GM19455 (cell line): Measurements from ENCODE around the gene OR5K2.

ENCODE experiments used
- ATAC-seq: cut with Tn5 transposase; IDR thresholded peaks from one replicate; pipeline ENCODE4 v1.9.1; 2021; ENCODE audit not compliant: unreplicated experiment

OR5K2 gene

DNA sequence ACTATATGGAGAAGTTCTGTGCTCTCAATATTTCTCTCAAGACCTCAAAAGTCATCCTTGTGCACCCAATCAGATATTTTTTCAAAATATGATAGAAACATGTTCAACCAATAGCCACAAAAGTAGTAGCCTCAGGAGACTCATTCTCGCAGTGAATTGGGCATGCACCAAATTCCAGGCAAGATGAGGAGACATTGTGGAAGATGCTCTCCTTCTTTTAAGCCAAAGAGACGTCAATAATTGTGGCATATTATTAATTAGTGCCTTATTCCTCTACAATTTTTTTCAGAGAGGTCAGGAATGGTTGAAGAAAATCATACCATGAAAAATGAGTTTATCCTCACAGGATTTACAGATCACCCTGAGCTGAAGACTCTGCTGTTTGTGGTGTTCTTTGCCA, at the start of gene OR5K2:
OR5K2 (plus strand) TSS at position 301 of the 400 bp plus-strand sequence; CDS start at position 301, 0 bp downstream.
- no peak for ATAC-seq

DNA sequence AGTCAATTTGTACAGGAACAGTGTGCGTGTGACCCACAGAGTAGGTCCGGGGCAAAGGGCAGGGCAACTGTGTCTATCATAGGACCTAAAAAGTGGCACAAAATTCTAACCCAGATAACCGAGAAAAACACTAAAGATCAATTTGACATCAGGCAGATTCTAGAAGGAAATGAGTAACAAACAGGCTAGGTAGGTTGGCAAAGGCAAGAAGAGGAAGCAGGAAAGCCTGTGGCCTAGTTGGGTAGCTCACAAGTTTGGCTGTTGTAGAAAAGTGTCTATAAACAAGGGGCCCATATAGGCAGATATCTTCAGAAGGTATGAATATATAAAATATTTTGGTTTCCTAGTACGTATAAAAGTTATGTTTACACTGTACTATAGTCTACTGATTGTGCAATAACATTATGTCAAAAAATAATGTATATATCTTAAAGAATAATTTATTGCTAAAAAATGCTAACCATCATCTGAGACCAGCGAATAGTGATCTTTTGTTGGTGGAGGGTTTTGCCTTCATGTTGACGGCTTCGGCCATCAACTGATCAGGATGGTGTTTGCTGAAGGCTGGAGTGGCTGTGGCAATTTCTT, 47.8 kb upstream of the OR5K2 start:
- no peak for ATAC-seq

- no peak for ATAC-seq
Observed at GRCh38 chr3:98450372-98450771, 47.1 kb upstream of the OR5K2 start.

- no peak for ATAC-seq
Observed at GRCh38 chr3:98453827-98454226, 43.7 kb upstream of the OR5K2 start.

GRCh38 chr3:98454929-98455328, 42.6 kb upstream of the OR5K2 start:
- no peak for ATAC-seq

DNA sequence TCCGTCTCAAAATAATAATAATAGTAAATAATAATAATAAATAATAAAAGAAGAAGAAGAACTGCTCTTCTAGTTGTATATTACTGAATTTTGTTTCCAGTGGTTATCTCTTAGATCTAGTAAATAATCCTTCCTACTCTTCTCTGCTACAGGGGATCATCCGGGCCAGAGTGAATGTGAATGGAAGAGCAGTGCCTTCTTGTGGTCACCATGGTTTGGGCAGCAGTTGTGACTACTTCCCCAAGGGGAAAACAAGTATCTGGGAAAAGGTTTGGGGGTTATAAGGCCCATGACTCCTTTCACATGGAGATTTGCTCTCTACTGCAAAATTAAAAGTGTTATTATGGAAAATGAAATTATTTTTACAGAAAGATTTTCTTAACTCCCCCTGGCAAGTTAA, 39.9 kb upstream of the OR5K2 start:
- no peak for ATAC-seq

DNA sequence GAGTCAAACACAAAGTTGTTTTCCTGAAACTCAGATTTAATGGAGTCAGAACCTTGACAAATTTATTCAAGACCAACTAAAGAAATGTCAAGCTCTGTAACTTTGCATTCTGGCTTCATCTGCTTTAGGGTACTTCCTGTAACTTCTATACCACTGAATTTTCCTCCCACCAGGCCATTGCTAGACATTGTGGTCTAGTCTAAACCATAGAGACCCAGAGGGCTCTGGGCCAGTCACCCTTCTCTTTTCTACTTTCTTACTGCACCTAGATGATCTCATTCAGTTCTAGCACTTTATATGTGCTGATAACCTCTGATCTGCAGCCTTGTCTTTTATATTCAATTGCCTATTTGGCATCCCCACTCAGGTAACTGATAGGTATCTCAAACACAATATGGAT, 37.3 kb upstream of the OR5K2 start:
- no peak for ATAC-seq

DNA sequence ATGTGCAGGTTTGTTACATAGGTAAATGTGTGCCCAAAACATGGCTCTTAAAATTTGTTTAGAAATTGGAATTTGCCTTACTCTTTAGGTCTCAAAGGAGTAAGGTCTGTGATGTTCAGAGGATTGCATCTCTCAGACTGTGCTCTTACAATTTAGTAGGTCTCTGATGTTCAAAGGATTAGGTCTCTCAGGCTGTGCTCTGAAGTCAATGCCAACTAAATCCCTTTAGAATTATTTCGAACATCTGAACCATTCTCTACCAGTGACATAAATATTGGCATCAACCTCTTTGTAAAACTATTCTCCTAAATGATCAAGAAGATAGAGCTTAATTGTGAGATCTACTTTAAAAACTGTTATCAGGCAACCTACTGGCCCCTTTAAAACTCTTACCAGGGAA, 34.6 kb upstream of the OR5K2 start, which contains the start of gene OR5K1:
OR5K1 (plus strand) TSS at position 301 of the 400 bp plus-strand sequence. CDS start 6,376 bp downstream, outside the sequence.
- no peak for ATAC-seq

- no peak for ATAC-seq
Observed at GRCh38 chr3:98482717-98483482, 14.6 kb upstream of the OR5K2 start.

GRCh38 chr3:98483626-98484025, 13.9 kb upstream of the OR5K2 start:
- no peak for ATAC-seq

GRCh38 chr3:98500019-98500418, 2.5 kb downstream of the OR5K2 start:
- no peak for ATAC-seq

DNA sequence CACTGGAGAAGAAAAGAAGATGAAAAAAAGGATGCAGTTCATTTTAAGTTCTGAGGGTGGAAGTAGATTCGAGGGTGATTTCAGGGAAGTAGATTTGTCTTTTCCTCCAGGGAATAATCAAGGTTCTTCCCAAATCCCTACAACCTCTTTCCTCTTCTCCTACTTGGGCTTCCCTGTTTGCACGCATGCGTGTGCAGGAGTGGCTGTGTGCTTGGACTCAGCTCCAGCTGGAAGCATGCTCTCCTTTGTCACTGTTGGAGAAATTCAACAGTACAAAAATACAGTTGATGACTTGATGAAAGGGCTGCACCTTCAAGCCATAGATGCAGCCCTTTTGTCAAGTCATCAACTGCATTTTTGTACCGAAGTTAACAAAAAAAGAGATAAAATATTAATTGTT, 3.8 kb downstream of the OR5K2 start:
- ATAC-seq, result no peak

GRCh38 chr3:98501863-98502576, 4.5 kb downstream of the OR5K2 start:
- ATAC-seq, result no peak

GRCh38 chr3:98504539-98504938, 7.1 kb downstream of the OR5K2 start:
- no peak for ATAC-seq

GRCh38 chr3:98508582-98508981, 11.1 kb downstream of the OR5K2 start:
- no peak for ATAC-seq

GRCh38 chr3:98512576-98512975, 15.1 kb downstream of the OR5K2 start:
- no peak for ATAC-seq

DNA sequence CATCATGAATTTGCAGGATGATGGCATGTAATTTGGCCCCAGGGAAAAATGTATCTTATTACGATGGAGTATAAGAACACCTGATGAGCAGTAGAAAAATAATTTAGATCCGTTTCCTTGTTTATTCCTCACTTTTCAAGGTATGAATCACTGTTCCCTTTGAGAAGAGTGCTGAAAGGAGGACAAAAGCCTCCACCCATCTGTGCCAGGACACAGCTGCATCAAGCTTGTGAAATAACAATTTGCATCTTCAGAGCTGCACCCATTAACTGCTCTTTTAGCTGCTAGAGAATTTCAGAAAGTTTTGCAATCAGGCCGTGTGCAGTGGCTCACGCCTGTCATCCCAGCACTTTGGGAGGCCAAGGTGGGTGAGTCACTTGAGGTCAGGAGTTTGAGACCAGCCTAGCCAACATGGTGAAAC, 15.6 kb downstream of the OR5K2 start:
- ATAC-seq, result no peak

GRCh38 chr3:98513736-98514135, 16.3 kb downstream of the OR5K2 start:
- ATAC-seq, result no peak

DNA sequence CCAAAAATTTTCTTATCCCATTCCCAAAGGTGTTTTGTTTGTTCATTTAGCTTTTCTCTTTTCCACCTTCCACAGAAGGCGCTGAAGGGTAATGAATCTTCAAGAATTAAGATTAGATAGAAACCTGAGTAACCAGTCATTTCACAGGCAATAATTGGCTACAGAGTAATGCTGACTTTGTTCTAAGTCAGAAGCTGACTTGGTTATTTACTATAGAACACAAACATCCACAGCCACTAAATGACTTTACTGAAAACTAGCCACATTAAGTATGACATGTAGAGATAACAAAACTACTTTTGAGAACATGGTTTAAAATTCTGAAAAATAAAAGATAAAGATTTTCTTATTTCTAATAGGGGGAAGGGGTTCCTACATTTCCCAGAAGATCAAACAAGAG, 17.5 kb downstream of the OR5K2 start:
- no peak for ATAC-seq

- ATAC-seq, result no peak
Observed at GRCh38 chr3:98518816-98519215, 21.3 kb downstream of the OR5K2 start.

DNA sequence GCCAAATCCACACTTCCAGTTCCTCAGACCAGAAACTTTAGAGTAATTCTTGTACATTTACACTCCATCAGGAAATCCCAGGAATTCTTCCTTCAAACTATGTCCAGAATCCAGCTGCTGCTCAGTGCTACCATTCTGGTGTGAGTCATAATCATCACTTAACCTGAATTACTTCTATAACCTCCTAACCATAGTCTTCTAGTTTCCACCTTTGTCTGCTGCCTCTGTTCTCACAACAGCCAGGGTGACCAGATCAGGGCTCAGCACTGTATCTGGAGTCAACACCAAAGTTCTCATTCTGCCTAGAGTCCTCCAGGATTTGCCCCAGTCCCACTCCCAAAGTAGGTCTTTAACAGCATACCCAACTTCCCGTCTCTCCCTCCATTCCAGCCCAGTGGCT, 21.9 kb downstream of the OR5K2 start:
- no peak for ATAC-seq
